Loucy (cell line): Measurements from ENCODE around the gene NCAPD2.
A peak's percentile ranks its signal among the peaks of the same experiment; 100 is the strongest.

Source experiments
- H2AFZ ChIP-seq: fragments of 200-600 bp; sonication (generic); 2 replicates; pipeline ENCODE4 v1.6.0; 2016; ENCODE audit warnings: antibody characterized with exemption, mild to moderate bottlenecking, low read length, moderate library complexity
- H3F3A ChIP-seq: fragments of 200-600 bp; 2 replicates; pipeline ENCODE4 v1.6.0; 2016; ENCODE audit warnings: antibody characterized with exemption, low read depth, mild to moderate bottlenecking
- H3K27me3 ChIP-seq: fragments of 200-600 bp; sonication (generic); 2 replicates; pipeline ENCODE4 v1.6.1; 2014; ENCODE audit warnings: low read length, mild to moderate bottlenecking; ENCODE audit not compliant: insufficient read depth, poor library complexity, severe bottlenecking
- H3K36me3 ChIP-seq: fragments of 200-600 bp; sonication (generic); 2 replicates; pipeline ENCODE4 v1.6.1; 2016; ENCODE audit warnings: low read length; ENCODE audit not compliant: insufficient read depth
- H3K4me1 ChIP-seq: fragments of 200-600 bp; sonication (generic); 2 replicates; pipeline ENCODE4 v1.5.1; 2014; ENCODE audit warnings: low read length, mild to moderate bottlenecking; ENCODE audit not compliant: insufficient read depth, poor library complexity, severe bottlenecking
- H3K4me2 ChIP-seq: fragments of 200-600 bp; sonication (generic); 2 replicates; pipeline ENCODE4 v1.6.0; 2014; ENCODE audit warnings: antibody characterized with exemption, low read length, low read depth, mild to moderate bottlenecking; ENCODE audit not compliant: poor library complexity, severe bottlenecking
- H3K4me3 ChIP-seq: fragments of 200-600 bp; sonication (generic); 2 replicates; pipeline ENCODE4 v1.5.1; 2014; ENCODE audit warnings: low read length, mild to moderate bottlenecking, mixed read lengths; ENCODE audit not compliant: poor library complexity, severe bottlenecking
- H3K79me2 ChIP-seq: fragments of 200-600 bp; sonication (generic); 2 replicates; pipeline ENCODE4 v1.6.1; 2014; ENCODE audit warnings: low read length; ENCODE audit not compliant: insufficient read depth
- H3K9ac ChIP-seq: fragments of 200-600 bp; sonication (generic); 2 replicates; pipeline ENCODE4 v1.6.0; 2014; ENCODE audit warnings: mild to moderate bottlenecking, low read depth, low read length, moderate library complexity; ENCODE audit not compliant: poor library complexity, severe bottlenecking
- H3K9me2 ChIP-seq: fragments of 200-600 bp; sonication (generic); replicated peaks from 2 replicates; pipeline ENCODE4 v1.6.1; 2016; ENCODE audit warnings: low read depth, low read length, mixed read lengths
- H3K9me3 ChIP-seq: fragments of 200-600 bp; sonication (generic); 2 replicates; pipeline ENCODE4 v1.6.1; 2014; ENCODE audit warnings: mild to moderate bottlenecking, antibody characterized with exemption, low read length, low read depth; ENCODE audit not compliant: insufficient read depth
- H4K20me1 ChIP-seq: fragments of 200-600 bp; sonication (generic); 2 replicates; pipeline ENCODE4 v1.6.0; 2014; ENCODE audit warnings: antibody characterized with exemption, low read length, mild to moderate bottlenecking; ENCODE audit not compliant: insufficient read depth, poor library complexity, severe bottlenecking
- CTCF ChIP-seq: fragments of 200-600 bp; sonication (generic); conservative IDR thresholded peaks from 2 replicates; pipeline ENCODE4 v1.5.1; 2014; ENCODE audit warnings: mild to moderate bottlenecking, antibody characterized with exemption, low read length
- EZH2phosphoT487 ChIP-seq: fragments of 200-600 bp; IDR thresholded peaks from 2 replicates; pipeline ENCODE4 v1.6.1; 2018; ENCODE audit warnings: antibody characterized with exemption, mild to moderate bottlenecking, moderate library complexity, borderline replicate concordance

Gene NCAPD2

GRCh38 chr12:6469609-6470374 is 24.1 kb upstream of the NCAPD2 start:
- Histone ChIP-seq H3K27me3 (no peaks in the 10 kb centered on the region), H3K4me2 (peak overlapping the region; percentile 94), H3K79me2 (peaks cover 38% of the 10 kb centered on the region), H3K4me3 (peak overlapping the region; percentile 97), H3F3A (peaks cover 3% of the 10 kb centered on the region; the same call in 1 of the 2 replicates), H3K9me2 (no peaks in the 10 kb centered on the region), H3K36me3 (peaks cover 3% of the 10 kb centered on the region; the same call in 1 of the 2 replicates), H3K9ac (peak overlapping the region; percentile 93), H2AFZ (peak overlapping the region; percentile 77), H3K9me3 (no peaks in the 10 kb centered on the region), H4K20me1 (peaks cover 14% of the 10 kb centered on the region), H3K4me1 (peaks cover 36% of the 10 kb centered on the region)
- TF ChIP-seq CTCF (0 out of 2 replicates have a peak, but pooled peaks have one; percentile 13), EZH2phosphoT487 (no peak)

GRCh38 chr12:6470375-6471163 is 23.3 kb upstream of the NCAPD2 start, which contains the start of gene VAMP1:
Gene VAMP1 (minus strand): TSS chr12:6470677. CDS start chr12:6470531, 146 bp downstream.
- Histone ChIP-seq H2AFZ (peak within 1 kb of the TSS; percentile 77), H3K9ac (peak within 1 kb of the TSS; percentile 93), H3K4me3 (peak within 1 kb of the TSS; percentile 97), H3K4me1 (peaks cover 33% of the 10 kb centered on the region), H3K79me2 (peaks cover 36% of the 10 kb centered on the region), H3K4me2 (peak within 1 kb of the TSS; percentile 94), H3K9me2 (no peaks in the 10 kb centered on the region), H4K20me1 (peaks cover 14% of the 10 kb centered on the region), H3K9me3 (no peaks in the 10 kb centered on the region), H3K36me3 (no peaks in the 10 kb centered on the region), H3K27me3 (no peaks in the 10 kb centered on the region), H3F3A (peaks cover 3% of the 10 kb centered on the region; the same call in 1 of the 2 replicates)
- no peak for TF ChIP-seq CTCF
- TF ChIP-seq EZH2phosphoT487: no peak

- no peak overlapping the region for H3K9ac ChIP-seq
These were observed 21.9 kb upstream of the NCAPD2 start for GRCh38 chr12:6471989-6472360.

More at GRCh38 chr12:6471989-6472360, 21.9 kb upstream of the NCAPD2 start:
- no peaks in the 10 kb centered on the region for H3K36me3 ChIP-seq
- no peaks in the 10 kb centered on the region for H3K9me3 ChIP-seq
- H3F3A ChIP-seq: peaks cover 3% of the 10 kb centered on the region; the same call in 1 of the 2 replicates
- H3K79me2 ChIP-seq: peaks cover 31% of the 10 kb centered on the region
- no peak overlapping the region for H3K4me2 ChIP-seq
- no peaks in the 10 kb centered on the region for H3K27me3 ChIP-seq
- no peak overlapping the region for H2AFZ ChIP-seq
- TF ChIP-seq CTCF: no peak
- TF ChIP-seq EZH2phosphoT487: no peak
- H3K4me1 ChIP-seq: peaks cover 33% of the 10 kb centered on the region
- no peaks in the 10 kb centered on the region for H3K9me2 ChIP-seq
- peaks cover 14% of the 10 kb centered on the region for H4K20me1 ChIP-seq
- no peak overlapping the region for H3K4me3 ChIP-seq
